ENCODE data around the gene CPLX1.

The CPLX1 gene

GRCh38 chr4:831483-831805 is 5.5 kb upstream of the CPLX1 start:
- no peak for DNase-seq

GRCh38 chr4:830601-831482 is 4.9 kb upstream of the CPLX1 start:
- DNase-seq = no peak

GRCh38 chr4:829761-830600 is 4.1 kb upstream of the CPLX1 start:
- no peak for DNase-seq

- no peak for DNase-seq
Observed at GRCh38 chr4:829291-829690, 3.4 kb upstream of the CPLX1 start.

GRCh38 chr4:828641-829271 is 2.8 kb upstream of the CPLX1 start:
- DNase-seq = peak; percentile 1

GRCh38 chr4:827209-828081 is 1.5 kb upstream of the CPLX1 start:
- DNase-seq = no peak

- DNase-seq = no peak
Observed at GRCh38 chr4:826508-827208, 729 bp upstream of the CPLX1 start.

- no peak for DNase-seq
Observed at GRCh38 chr4:825063-825970, 612 bp downstream of the CPLX1 start.

GRCh38 chr4:824461-825062 is 1.4 kb downstream of the CPLX1 start:
- no peak for DNase-seq

- DNase-seq = no peak
Observed at GRCh38 chr4:823761-824460, 2.0 kb downstream of the CPLX1 start.

- DNase-seq = no peak
Observed at GRCh38 chr4:823176-823760, 2.7 kb downstream of the CPLX1 start.

GRCh38 chr4:822361-823175 is 3.4 kb downstream of the CPLX1 start:
- no peak for DNase-seq

- no peak for DNase-seq
Observed at GRCh38 chr4:821631-822030, 4.3 kb downstream of the CPLX1 start.

GRCh38 chr4:821181-821591 is 4.7 kb downstream of the CPLX1 start:
- DNase-seq = no peak

GRCh38 chr4:820230-821172 is 5.4 kb downstream of the CPLX1 start:
- no peak for DNase-seq

GRCh38 chr4:819401-820229 is 6.3 kb downstream of the CPLX1 start:
- no peak for DNase-seq
